HG03565 (cell line): Measurements from ENCODE around the gene CALCOCO1.
A peak's percentile ranks its signal among the peaks of the same experiment; 100 is the strongest.
"Not testable (repeated sequence)": the region's sequence is repeated elsewhere in the genome, so short reads cannot be mapped to it uniquely, and the experiment has no call there.

ENCODE experiments used
- ATAC-seq: cut with Tn5 transposase; IDR thresholded peaks from one replicate; pipeline ENCODE4 v1.9.1; 2021; ENCODE audit warnings: mild to moderate bottlenecking, moderate library complexity; ENCODE audit not compliant: unreplicated experiment

Gene CALCOCO1, protein sequence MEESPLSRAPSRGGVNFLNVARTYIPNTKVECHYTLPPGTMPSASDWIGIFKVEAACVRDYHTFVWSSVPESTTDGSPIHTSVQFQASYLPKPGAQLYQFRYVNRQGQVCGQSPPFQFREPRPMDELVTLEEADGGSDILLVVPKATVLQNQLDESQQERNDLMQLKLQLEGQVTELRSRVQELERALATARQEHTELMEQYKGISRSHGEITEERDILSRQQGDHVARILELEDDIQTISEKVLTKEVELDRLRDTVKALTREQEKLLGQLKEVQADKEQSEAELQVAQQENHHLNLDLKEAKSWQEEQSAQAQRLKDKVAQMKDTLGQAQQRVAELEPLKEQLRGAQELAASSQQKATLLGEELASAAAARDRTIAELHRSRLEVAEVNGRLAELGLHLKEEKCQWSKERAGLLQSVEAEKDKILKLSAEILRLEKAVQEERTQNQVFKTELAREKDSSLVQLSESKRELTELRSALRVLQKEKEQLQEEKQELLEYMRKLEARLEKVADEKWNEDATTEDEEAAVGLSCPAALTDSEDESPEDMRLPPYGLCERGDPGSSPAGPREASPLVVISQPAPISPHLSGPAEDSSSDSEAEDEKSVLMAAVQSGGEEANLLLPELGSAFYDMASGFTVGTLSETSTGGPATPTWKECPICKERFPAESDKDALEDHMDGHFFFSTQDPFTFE

DNA sequence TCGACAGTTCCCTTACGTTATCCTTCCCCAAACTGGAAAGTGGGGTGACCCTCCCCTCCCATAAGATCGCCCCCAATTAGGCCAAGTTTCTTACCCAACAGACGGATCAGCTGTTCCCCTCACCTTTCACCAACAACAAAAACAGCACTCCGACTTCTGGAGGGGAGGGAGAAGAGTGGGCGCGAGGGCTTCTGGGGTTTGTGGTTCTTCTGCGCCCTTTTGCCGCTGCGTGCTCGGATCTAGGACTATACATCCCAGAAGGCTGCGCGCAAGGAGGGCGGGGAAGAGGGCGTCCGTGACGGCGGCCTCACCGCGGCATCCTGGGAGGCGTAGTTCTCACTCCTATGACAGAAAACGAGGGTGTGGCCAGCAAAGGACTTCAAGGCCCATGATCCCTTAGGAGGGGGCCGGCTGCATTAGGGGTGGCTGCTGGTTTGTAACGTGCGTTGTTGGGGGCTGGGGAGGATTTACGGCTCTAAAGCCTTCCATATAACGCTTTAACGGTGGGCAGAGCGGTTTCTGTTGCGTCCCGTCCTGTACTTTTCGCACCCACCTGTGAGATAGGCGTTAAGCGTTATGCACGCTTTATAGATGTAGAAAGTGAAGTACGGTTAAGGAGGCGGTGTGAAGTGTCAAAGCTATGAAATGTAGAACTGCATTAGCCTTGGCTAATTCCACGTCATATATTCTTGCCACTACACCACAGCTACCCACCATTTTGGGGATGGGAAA lies at the start of gene CALCOCO1:
CALCOCO1 (minus strand) TSS at position 143 of the 732 bp plus-strand sequence. CDS start 2,210 bp downstream, outside the sequence.
- ATAC-seq: peak; percentile 98

DNA sequence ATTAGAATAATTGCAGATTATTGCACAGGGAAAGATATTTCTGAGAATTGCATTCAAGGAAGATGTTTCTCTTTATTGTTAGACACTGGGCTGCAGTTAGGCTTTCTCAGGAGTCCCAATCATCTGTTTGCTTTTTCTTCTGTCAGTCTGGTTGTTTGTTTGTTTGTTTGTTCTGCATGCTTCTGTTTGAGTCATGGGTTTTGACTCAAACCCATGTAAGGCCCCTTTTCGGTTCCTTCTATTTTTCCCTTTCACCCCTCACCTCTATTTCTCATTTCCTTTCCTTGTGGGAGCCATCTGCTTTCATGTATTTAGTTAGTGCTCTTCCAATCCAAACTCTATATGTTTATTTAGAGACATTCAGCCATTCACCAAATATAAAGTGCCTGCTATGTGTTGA lies 49.6 kb upstream of the CALCOCO1 start:
- no peak for ATAC-seq

DNA sequence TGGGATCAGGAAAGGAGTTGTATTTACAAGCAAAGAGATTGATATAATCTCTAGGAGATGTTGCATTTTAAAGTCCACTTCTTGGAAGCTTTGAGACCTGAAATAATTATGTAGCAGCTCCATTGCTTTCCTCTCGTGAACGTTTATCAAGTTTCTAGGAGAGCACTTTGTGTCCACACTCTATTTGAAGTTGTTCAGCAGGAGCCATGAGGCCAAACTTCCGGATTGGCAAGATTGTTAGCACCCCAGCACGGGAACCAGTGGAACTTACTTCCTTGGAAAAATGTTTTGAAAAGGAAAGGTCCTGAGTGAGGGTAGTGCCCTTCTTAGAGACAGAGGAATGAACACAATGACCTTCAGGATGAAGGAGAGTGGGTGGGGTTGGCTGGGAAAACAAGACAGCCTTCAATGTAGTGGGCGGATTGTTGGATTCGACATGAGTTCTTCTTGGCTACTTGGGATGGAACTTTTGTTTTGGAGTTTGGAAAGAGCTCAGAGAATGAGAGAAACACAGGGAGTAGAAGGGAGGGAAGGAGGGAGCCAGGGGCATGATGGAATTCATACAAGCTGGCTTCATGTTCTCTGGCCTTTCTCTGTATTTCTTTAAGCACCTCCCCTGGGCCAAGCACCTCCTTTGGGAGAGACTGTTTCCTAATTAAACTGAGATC lies 48.4 kb upstream of the CALCOCO1 start:
- ATAC-seq: no peak

DNA sequence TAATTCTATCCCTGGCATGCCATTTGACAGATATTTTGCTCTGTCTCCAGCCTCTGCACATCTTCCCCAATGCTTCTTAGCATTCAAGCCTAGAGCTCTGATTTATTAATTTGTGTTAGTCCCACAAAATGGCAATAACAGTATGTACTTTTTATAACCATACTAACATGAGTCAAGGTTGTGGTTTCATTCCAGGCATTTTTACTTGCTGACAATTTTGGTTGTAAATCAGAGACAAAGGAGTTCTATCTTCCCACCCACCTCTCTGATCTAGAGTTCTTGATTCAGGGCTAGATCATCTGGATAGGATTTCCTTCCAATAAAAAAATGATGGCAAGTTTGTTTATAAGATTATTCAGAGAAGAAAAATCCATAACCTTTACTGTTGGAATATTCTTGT lies 43.0 kb upstream of the CALCOCO1 start:
- ATAC-seq: no peak

DNA sequence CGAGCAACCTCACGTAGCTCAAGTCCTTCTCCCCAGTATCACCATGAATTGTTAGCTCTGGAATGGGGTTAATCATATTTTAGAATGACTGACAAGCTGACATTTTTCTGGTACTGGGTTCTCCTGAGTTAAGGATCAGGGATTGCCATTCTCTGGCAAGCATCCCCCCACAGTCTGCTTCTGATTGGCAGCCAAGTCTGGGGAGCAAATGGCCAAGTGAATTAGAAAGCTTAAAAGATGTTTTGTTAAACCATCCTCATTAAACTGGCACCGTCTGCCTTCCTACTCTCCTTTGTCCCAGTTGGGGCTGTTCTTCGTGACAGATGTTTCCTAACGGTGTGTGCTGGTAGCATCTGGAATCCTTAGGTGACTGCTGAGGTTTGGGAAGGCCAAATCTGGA lies 41.7 kb upstream of the CALCOCO1 start:
- ATAC-seq: no peak

DNA sequence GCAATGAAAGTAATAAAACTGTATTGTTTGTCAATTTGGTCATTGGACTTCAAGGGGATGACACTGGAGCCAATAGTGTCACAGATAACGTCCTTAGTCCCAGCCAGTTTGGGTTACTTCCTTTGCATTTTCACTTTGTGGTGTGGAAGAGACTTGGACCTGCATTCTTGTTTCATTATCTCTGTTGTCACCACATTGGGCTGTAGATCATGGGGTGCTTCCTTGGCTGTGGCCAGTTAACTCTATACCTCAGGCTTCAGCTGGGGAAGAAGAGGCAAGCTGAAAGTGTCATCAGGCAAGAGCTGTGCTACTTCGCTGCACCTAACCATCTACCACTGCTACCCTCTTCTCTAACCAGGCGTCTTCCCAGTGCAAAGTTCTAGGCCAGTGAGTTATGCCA lies 39.6 kb upstream of the CALCOCO1 start:
- ATAC-seq: no peak

DNA sequence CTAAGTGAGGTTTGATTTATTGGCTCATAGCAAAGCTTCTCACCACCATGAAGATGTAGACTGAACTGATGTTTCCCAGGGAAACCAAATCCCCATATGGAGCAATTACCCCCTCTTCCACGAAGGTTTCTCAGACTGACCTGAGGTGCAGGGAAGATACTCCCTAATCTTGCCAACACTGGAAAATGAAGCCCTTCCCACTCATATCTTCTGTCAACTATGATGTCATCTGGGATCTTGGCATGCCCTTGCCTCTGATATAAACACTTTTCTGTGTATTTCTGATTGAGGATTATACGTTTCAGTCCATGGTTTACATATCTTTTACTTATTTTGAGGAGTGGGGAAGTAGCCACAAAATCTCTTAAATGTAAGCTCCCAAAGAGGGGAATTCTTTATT lies 38.6 kb upstream of the CALCOCO1 start:
- no peak for ATAC-seq

DNA sequence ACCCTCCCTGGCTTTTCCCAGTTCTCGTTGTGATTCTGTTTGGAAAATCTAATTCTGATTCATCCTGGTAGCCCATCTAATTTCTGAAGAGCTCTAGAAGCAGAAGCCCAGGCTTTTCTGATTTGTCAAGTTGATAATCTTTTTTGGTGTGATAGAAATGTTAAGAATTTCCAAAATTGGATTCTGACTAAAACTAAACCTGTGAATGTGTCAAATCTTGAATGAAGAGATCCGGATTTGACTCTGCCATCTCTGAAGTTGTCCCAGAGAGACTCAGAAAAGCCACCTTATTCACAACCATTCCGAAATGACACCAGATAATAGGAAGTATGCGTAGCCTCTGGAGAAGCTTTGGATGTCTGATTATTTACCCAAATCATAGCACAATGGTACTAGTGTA lies 37.4 kb upstream of the CALCOCO1 start:
- ATAC-seq: no peak

DNA sequence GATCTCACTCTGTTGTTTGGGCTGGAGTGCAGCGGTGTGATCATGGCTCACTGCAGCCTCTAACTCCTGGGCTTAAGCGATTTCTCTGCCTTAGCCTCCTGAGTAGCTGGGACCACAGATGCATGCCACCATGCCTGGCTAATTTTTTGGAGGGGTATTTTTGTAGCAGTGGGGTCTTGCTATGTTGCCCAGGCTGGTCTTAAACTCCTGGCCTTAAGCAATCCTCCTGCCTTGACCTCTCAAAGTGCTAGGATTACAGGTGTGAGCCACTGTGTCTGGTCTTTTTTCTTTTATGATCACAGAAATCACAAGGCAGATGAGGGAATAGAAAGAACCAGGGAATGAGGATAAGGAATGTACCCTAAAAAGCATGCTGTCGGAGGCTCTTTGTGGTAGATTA lies 35.5 kb upstream of the CALCOCO1 start:
- ATAC-seq: not testable (repeated sequence)

DNA sequence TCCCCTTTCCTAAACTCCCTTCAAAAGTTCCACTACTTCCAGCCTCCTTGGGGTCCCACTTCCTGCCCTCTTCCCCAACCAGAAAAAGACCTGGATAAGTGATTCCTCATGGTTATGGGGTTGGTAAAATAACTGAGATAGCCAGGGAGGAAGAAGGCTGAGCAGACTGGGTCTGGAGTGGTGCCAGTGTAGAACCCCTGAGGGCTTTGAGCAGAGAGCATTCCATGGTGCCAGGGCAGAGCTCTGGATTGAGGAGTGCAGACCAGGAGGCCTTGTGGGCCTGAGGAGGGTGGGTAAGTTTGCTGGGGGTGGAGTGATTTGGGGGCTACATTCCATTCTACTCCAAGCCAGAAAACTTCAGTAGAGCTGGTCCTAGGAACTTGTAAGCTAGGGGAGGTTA lies 34.1 kb upstream of the CALCOCO1 start:
- no peak for ATAC-seq

DNA sequence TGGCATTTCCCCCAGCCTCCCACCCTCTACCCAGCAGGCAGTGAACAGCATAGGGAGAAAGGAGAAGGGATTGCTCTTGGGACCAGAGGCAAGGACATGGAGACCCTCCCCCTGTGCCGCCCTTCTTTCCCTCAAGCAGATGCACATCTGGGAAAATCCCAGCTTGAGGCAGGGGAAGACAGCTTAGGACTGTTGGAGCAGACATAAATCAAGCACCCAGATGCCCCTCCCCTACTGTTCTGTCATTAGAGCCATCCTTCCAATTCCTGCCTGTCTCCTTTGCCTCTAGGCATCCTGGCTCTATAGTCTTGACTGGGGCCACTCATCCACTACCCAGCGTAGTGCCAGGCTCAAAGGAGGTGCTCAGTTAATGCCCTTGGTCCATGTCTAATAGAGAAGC lies 32.0 kb upstream of the CALCOCO1 start:
- ATAC-seq: no peak

DNA sequence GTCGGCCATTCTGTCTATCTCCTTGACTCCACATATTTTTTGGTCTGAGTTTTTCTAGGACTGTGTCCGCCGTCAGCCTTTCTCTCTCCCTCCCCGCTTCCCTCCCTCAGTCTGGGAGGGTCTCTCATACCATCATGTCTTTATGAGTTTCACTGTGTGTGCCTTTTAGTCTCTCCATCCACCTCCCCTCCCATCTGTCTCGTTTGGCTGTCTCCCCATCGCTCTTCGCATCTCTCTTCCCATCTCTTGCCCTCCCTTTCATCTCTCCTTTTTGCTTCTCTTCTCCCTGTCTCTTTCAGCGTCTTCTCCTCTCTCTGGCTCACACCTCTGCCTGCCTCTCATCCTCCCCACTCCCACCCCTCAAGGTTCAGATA lies 31.5 kb upstream of the CALCOCO1 start:
- no peak for ATAC-seq

DNA sequence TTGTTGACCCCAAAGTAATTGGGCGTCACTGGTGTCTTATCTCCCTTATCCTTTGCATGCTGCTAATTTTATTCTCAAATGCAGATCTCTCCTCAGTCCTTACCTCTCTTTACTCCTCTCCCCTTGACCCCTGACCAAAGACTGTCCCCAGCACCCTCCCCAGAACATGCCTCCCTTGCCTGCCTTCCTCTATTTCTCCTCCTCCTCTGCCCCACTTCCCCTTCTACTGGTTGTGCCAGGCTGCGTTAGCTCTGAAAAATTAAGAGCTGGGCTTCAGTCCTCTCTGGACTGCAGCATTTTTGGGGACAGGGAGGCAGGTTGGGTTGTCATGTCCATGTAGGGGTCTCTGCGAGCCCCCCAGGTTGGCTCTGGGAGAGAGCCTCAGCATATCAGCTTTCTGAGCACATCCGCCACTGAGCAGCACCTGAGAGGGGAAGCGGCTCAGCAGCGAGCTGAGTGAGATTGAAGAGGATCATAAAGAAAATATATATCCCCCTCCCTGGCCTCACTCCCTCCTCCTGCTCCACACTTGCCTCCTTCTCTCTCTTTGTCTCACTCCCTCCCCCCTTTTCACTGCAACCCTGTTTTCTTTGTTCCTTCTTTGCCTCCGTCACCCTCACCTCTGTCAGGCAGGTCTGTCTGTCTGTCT lies 31.0 kb upstream of the CALCOCO1 start:
- no peak for ATAC-seq

DNA sequence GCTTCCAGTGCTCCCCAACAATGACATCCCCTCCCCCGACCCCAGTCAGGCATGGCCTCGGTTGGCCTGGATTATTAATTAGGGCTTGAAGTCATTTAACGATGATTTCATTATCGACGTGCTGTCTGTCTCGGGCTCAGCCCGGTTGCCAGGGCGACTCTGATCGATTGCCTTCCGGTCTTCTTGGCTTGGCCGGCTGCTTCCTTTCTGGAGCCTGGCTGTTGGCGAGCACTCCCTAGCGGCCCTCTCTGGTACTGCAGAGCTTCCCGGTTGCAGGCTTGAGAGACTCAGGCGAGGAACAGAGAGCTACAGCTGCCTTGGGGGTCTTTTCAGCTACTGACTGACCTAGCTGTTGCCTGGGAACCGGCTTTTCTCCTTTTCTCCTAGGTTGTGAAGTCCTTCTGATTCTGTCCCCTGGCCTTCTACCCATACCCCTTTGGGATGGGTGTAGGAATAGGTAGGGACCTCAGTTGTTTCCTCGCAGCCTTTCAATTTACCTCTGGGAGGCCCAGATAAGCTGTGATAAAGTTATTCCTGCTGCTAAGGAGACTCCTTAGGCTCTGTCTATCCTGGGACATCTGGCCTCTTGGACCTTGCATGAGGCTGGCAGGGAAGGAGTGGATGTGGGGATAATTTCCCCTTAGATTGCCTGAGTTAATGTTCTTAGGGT lies 30.0 kb upstream of the CALCOCO1 start:
- peak; percentile 70 for ATAC-seq

DNA sequence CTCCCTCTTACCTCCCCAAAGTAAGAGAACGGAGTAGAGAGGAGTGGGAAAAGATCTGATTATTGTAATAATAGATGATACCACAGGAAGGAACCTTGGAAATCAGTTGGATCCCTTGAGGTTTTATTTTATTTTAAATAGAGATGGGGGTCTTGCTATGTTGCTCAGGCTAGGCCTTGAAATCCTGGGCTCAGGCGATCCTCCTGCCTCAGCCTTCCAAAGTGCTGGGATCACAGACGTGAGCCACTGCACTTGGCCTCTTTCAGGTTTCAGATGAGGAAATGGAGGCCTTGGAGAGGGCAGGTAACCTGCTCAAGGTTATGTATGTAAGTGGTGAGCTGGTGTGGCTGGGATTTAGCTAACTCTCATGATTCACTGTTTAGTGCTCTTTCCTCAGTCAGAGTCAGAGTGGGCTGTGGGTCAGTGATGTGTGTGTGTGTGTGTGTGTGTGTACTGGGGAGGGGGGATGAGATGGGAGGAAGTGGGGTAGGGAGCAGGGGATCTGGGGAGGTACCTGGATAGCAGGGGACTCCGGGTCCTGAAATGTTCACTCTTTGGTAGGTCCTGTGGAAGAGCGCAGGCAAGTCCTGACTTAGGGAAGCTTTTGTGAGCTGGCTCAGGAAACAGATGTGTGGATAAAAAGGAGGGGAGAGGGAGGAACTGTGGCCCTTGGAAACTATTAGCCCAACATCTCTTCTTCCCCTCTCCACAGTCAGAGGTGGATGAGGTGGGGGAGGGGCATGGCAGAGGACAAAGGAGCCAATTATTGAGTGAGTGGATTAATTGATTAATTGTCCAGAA lies 29.2 kb upstream of the CALCOCO1 start:
- no peak for ATAC-seq

DNA sequence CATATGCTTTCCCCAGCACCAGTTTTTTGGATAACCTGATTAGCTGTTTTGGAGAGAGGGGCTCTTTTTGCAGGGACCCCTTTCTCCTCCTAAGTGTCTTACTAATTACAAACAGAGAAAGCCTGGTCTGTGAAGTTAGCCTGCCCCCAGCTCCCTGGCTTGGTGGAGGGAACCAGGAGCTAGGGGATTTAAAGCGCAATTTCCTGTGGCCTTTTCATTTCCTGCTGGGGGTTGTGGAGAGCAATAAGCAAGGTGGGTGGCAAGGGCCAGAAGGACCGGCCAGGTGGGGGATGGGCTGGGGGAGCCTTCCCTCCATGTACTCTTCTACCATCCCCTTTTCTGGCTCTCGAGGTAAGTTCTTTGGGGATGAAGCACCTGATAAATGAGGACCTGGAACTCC lies 28.6 kb upstream of the CALCOCO1 start:
- no peak for ATAC-seq

DNA sequence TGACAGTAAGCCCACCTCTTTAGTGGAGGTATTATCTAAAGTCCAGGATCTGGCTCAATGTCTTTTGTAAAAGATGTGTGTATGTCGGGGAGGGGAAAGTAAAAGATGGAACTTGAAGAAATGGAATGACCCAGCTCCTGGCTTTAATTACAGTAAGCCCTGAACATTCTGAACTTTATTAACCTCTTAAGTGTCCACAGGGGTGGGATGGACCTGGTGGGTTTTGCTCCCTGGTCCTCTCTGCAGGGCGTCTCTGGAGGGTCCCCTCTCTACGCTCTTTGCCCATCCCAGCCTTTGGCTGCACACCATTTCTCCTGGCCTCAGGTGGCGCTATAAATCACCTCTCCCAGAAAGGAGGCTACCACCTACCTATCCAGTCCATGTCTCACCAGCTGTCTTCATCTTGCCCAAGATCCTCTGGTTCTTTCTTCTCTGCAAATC lies 28.2 kb upstream of the CALCOCO1 start:
- ATAC-seq: no peak

DNA sequence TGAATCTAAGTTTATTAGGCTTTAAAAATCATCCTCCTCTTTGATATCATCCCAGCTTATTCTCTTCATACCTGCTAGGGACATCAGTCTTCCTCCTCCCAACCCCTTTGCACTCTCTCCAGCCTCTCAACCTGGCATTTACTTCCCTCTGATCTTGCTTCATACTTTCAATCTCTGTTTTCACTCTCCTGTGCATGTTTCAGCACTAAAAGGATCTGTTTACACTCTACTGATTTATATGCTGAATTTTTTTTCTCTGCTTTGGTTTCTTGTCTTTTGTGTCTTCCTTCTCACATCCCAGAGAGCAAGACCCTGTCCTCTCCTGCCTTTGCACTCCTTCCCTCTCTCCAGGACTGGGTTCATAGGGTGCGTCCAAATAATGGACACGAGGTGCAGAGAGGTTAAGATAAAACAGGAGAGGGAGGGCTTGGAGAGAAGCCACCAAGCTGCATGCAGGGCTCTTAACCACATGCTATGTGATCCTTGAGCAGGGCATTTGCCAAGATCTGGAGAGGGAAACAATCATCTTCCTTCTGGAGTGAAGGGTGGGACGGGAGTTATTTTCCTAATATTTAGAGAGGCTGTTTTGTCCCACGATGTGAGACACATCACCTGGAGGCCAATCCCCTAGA lies 27.5 kb upstream of the CALCOCO1 start:
- ATAC-seq: no peak

DNA sequence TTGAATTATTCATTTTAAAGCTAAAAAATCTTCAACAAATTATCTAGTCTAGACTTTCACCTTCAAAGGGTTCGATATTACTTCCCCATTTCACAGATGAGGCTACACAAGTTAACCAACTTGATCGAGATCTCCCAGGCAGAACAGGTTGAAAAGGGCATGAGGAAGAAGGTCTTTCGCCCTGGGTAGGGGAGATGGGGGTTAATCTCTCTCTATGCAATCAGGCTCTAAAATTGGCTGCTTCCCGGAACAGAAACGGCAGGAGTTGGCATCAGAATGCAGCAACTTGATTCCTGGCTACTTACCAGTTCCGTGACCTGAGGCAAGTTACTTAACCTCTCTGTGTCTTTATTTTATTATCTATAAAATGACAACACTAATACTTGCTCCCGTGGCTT lies 26.9 kb upstream of the CALCOCO1 start:
- no peak for ATAC-seq
